HG03354 (cell line): ENCODE data around the gene PSD4.

Experiments
- ATAC-seq: cut with Tn5 transposase; IDR thresholded peaks from one replicate; pipeline ENCODE4 v1.9.1; 2021; ENCODE audit warnings: mild to moderate bottlenecking; ENCODE audit not compliant: unreplicated experiment, poor library complexity, severe bottlenecking

Gene PSD4

GRCh38 chr2:113182471-113183260 is 8.9 kb downstream of the PSD4 start:
- no peak for ATAC-seq

- ATAC-seq = no peak
Observed at GRCh38 chr2:113183264-113183663, 9.5 kb downstream of the PSD4 start.

- no peak for ATAC-seq
Observed at GRCh38 chr2:113183703-113184102, 9.9 kb downstream of the PSD4 start.

GRCh38 chr2:113184531-113185230 is 10.9 kb downstream of the PSD4 start:
- no peak for ATAC-seq

GRCh38 chr2:113185664-113186432 is 12.1 kb downstream of the PSD4 start:
- ATAC-seq = no peak

- no peak for ATAC-seq
Observed at GRCh38 chr2:113186433-113186796, 12.6 kb downstream of the PSD4 start.

- no peak for ATAC-seq
Observed at GRCh38 chr2:113187771-113188170, 14.0 kb downstream of the PSD4 start.

- no peak for ATAC-seq
Observed at GRCh38 chr2:113190871-113191270, 17.1 kb downstream of the PSD4 start.

- ATAC-seq = no peak
Observed at GRCh38 chr2:113192459-113193100, 18.8 kb downstream of the PSD4 start.

GRCh38 chr2:113195923-113196501 is 22.2 kb downstream of the PSD4 start:
- ATAC-seq = no peak

- no peak for ATAC-seq
Observed at GRCh38 chr2:113196839-113197238, 23.1 kb downstream of the PSD4 start.

- ATAC-seq = no peak
Observed at GRCh38 chr2:113197347-113198047, 23.7 kb downstream of the PSD4 start.

GRCh38 chr2:113198048-113198789 is 24.4 kb downstream of the PSD4 start:
- ATAC-seq = peak; percentile 12

GRCh38 chr2:113198790-113199612 is 25.2 kb downstream of the PSD4 start:
- ATAC-seq = peak; percentile 90

- no peak for ATAC-seq
Observed at GRCh38 chr2:113200236-113200635, 26.5 kb downstream of the PSD4 start.

- no peak for ATAC-seq
Observed at GRCh38 chr2:113200736-113201490, 27.1 kb downstream of the PSD4 start.
